ENCODE results near the gene DLG2.
A peak's percentile ranks its signal among the peaks of the same experiment; 100 is the strongest.
"Not testable (repeated sequence)": the region's sequence is repeated elsewhere in the genome, so short reads cannot be mapped to it uniquely, and the experiment has no call there.

DLG2 gene

GRCh38 chr11:85627332-85627997 lies at the start of gene DLG2:
Gene DLG2 (minus strand): TSS chr11:85627344.
- no peak for DNase-seq (ENCODE audit: low read depth in 2 of 3, low spot score in 1 of 3)

- no peak for DNase-seq (ENCODE audit: low read depth in 2 of 3, low spot score in 1 of 3)
Observed at GRCh38 chr11:85673393-85673792, 46.2 kb upstream of the DLG2 start.

- DNase-seq (ENCODE audit: low read depth in 2 of 3, low spot score in 1 of 3) = no peak
Observed at GRCh38 chr11:85672105-85672902, 45.2 kb upstream of the DLG2 start.

- DNase-seq (ENCODE audit: low read depth in 2 of 3, low spot score in 1 of 3) = not testable (repeated sequence)
Observed at GRCh38 chr11:85670949-85671663, 44.0 kb upstream of the DLG2 start.

GRCh38 chr11:85668157-85668556 lies 41.0 kb upstream of the DLG2 start:
- DNase-seq (ENCODE audit: low read depth in 2 of 3, low spot score in 1 of 3) = no peak

GRCh38 chr11:85666687-85667086 lies 39.5 kb upstream of the DLG2 start:
- DNase-seq (ENCODE audit: low read depth in 2 of 3, low spot score in 1 of 3) = no peak

GRCh38 chr11:85665733-85666132 lies 38.6 kb upstream of the DLG2 start:
- DNase-seq (ENCODE audit: low read depth in 2 of 3, low spot score in 1 of 3) = no peak

- DNase-seq (ENCODE audit: low read depth in 2 of 3, low spot score in 1 of 3) = peak; percentile 93 to 95 (median 95)
Observed at GRCh38 chr11:85664615-85665481, 37.7 kb upstream of the DLG2 start, which contains the start of gene CREBZF. Gene CREBZF (minus strand): TSS chr11:85665129. CDS start chr11:85664875, 254 bp downstream.

GRCh38 chr11:85663753-85664614 lies 36.8 kb upstream of the DLG2 start:
- DNase-seq (ENCODE audit: low read depth in 2 of 3, low spot score in 1 of 3) = peak; percentile 77 to 83 (median 79)

- DNase-seq (ENCODE audit: low read depth in 2 of 3, low spot score in 1 of 3) = no peak
Observed at GRCh38 chr11:85663080-85663752, 36.1 kb upstream of the DLG2 start.

- no peak for DNase-seq (ENCODE audit: low read depth in 2 of 3, low spot score in 1 of 3)
Observed at GRCh38 chr11:85661972-85662664, 35.0 kb upstream of the DLG2 start.

- DNase-seq (ENCODE audit: low read depth in 2 of 3, low spot score in 1 of 3) = no peak
Observed at GRCh38 chr11:85658180-85658579, 31.0 kb upstream of the DLG2 start.

- no peak for DNase-seq (ENCODE audit: low read depth in 2 of 3, low spot score in 1 of 3)
Observed at GRCh38 chr11:85656777-85657176, 29.6 kb upstream of the DLG2 start.

GRCh38 chr11:85654343-85654742 lies 27.2 kb upstream of the DLG2 start:
- DNase-seq (ENCODE audit: low read depth in 2 of 3, low spot score in 1 of 3) = not testable (repeated sequence)

GRCh38 chr11:85652786-85653447 lies 25.8 kb upstream of the DLG2 start:
- DNase-seq (ENCODE audit: low read depth in 2 of 3, low spot score in 1 of 3) = no peak

GRCh38 chr11:85651118-85651517 lies 24.0 kb upstream of the DLG2 start:
- no peak for DNase-seq (ENCODE audit: low read depth in 2 of 3, low spot score in 1 of 3)

- DNase-seq (ENCODE audit: low read depth in 2 of 3, low spot score in 1 of 3) = peak; percentile 86 to 92 (median 87)
Observed at GRCh38 chr11:85647604-85648299, 20.6 kb upstream of the DLG2 start, which contains the start of gene TMEM126A. Gene TMEM126A (plus strand): TSS chr11:85647967. CDS start chr11:85650256, 2,289 bp downstream.

Measured in stimulated activated CD4-positive, alpha-beta T cell treated with anti-CD3 and anti-CD28 coated beads, Interleukin-12 subunit alpha, Interleukin-12 subunit beta, amount 100 ng/mL, for 48 hours (primary cell).